ENCODE results near the gene NLRX1. TPM values are rescaled to one million over a fixed set of nuclear protein-coding genes. Genes with fewer than 3 reads are reported as not detected.

Gene NLRX1
- total and polyA plus RNA-seq, 10 of the 15 experiments (the other 5 are each of a cell fraction or from before 2014, with no cell fraction given): 0.85 to 18.5 (median 10.0) TPM

GRCh38 chr11:119160151-119160550 lies 8.4 kb upstream of the NLRX1 start:
- H4K20me1 ChIP-seq (ENCODE audit: control insufficient read depth, insufficient read depth): no peaks in the 10 kb centered on the region
- ChIA-PET SMC1A (ENCODE audit: uncharacterized antibody, unreplicated experiment) (no interaction called here), CTCF (interaction anchor here (1.1 kb wide), 1 partner anchor 9 kb away, joined by 3 read pairs; the partner anchor contains the start of gene NLRX1), RAD21 (ENCODE audit: unreplicated experiment) (no interaction called here), POLR2A (interaction anchor here (0.5 kb wide), 1 partner anchor 46 kb away, joined by 4 read pairs; no protein-coding TSS in a partner anchor)
- no peaks in the 10 kb centered on the region for H3K79me2 ChIP-seq (ENCODE audit: control insufficient read depth, insufficient read depth, low read length)
- in situ Hi-C loops (cut with MboI): no loop called here
- no peaks in the 10 kb centered on the region for H3K36me3 ChIP-seq (ENCODE audit: control insufficient read depth in 2 of 2, insufficient read depth in 2 of 2, low read length in 1 of 2)
- ATAC-seq (no peak), DNase-seq (ENCODE audit: low read depth, low spot score) (no peak), FAIRE-seq (no peak)
- no peaks in the 10 kb centered on the region; a peak in 1 of 4 replicates for H3K27me3 ChIP-seq (replicated peaks in 1 of 2; ENCODE audit: control insufficient read depth in 2 of 2, insufficient read depth in 2 of 2, low read length in 1 of 2)
- H3K4me3 ChIP-seq: no peak overlapping the region
- no peak for TF ChIP-seq ZBTB4 (CRISPR knock-in tag; IDR thresholded peaks at IDR 0.05)
- TF ChIP-seq E2F4 (IDR thresholded peaks at IDR 0.05; ENCODE audit: low read depth, low read length): no peak
- no peak for TF ChIP-seq TCF12 (IDR thresholded peaks at IDR 0.05; ENCODE audit: low read depth, low read length)
- no peak for TF ChIP-seq ATF3 (IDR thresholded peaks at IDR 0.05; ENCODE audit: borderline replicate concordance, extremely low read depth, low read depth, low read length)
- no peak for TF ChIP-seq PML (IDR thresholded peaks at IDR 0.05; ENCODE audit: low read length)
- TF ChIP-seq WRNIP1 (IDR thresholded peaks at IDR 0.05; ENCODE audit: borderline replicate concordance, low read depth, low read length): no peak
- TF ChIP-seq GATAD2B (conservative IDR thresholded peaks at IDR 0.05; ENCODE audit: low read depth): no peak
- no peak for TF ChIP-seq SREBF1 (IDR thresholded peaks at IDR 0.05; ENCODE audit: low read length)
- H2AFZ ChIP-seq (ENCODE audit: control insufficient read depth, low read depth, low read length): no peak overlapping the region
- H3K4me2 ChIP-seq (ENCODE audit: control insufficient read depth, insufficient read depth): no peak overlapping the region
- H3K9me3 ChIP-seq (replicated peaks; ENCODE audit: control insufficient read depth, insufficient read depth, low read length): no peaks in the 10 kb centered on the region
- no peak overlapping the region for H3K27ac ChIP-seq (ENCODE audit: control insufficient read depth, insufficient read depth)
- no TSS peak for BruUV-seq (replicated peaks)
- H3K4me1 ChIP-seq (ENCODE audit: control insufficient read depth, insufficient read depth, low read length): no peaks in the 10 kb centered on the region
- no peak overlapping the region for H3K9ac ChIP-seq (ENCODE audit: control insufficient read depth, insufficient read depth, low read length)
- WGBS (ENCODE audit: insufficient coverage, insufficient replicate concordance, low lambda C conversion rate, missing lambda C conversion rate): 32% methylated on average over 9 of the region's 9 CpGs
- intact Hi-C loops (cut with micrococcal nuclease; ENCODE audit: unreplicated experiment): no loop called here

All from GM12878 (cell line).